ENCODE measurements around the gene APEH. TPM values are rescaled to one million over a fixed set of nuclear protein-coding genes. Genes with fewer than 3 reads are reported as not detected.

The APEH gene
- polyA plus RNA-seq, 1 donor from 2014 or later: 98.4 TPM

DNA sequence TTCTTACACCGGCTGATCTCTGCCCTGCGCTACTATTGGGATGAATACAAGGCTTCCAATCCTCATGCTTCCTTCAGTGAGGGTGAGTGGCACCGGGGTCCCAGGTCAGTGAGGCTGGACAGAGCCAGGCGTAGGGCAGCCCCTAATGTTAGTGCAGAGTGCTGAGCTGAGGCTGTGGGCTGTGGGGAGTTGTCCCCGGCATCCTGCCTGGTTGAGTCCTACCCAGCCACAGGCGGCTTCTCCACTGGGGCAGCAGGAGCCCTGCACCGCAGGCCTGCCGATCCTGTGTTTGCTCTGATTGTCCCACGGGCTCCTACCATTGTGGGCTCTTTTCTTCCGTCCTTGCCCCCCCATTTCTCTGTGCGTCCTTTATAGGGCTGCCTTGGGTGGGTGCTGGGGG lies 28.5 kb downstream of the APEH start (continued):
- TF ChIP-seq, protein P1, sequence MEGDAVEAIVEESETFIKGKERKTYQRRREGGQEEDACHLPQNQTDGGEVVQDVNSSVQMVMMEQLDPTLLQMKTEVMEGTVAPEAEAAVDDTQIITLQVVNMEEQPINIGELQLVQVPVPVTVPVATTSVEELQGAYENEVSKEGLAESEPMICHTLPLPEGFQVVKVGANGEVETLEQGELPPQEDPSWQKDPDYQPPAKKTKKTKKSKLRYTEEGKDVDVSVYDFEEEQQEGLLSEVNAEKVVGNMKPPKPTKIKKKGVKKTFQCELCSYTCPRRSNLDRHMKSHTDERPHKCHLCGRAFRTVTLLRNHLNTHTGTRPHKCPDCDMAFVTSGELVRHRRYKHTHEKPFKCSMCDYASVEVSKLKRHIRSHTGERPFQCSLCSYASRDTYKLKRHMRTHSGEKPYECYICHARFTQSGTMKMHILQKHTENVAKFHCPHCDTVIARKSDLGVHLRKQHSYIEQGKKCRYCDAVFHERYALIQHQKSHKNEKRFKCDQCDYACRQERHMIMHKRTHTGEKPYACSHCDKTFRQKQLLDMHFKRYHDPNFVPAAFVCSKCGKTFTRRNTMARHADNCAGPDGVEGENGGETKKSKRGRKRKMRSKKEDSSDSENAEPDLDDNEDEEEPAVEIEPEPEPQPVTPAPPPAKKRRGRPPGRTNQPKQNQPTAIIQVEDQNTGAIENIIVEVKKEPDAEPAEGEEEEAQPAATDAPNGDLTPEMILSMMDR (IDR thresholded peaks at IDR 0.05; ENCODE audit: poor library complexity, severe bottlenecking): no peak
- TF ChIP-seq POLR2AphosphoS5 (IDR thresholded peaks at IDR 0.05): no peak

DNA sequence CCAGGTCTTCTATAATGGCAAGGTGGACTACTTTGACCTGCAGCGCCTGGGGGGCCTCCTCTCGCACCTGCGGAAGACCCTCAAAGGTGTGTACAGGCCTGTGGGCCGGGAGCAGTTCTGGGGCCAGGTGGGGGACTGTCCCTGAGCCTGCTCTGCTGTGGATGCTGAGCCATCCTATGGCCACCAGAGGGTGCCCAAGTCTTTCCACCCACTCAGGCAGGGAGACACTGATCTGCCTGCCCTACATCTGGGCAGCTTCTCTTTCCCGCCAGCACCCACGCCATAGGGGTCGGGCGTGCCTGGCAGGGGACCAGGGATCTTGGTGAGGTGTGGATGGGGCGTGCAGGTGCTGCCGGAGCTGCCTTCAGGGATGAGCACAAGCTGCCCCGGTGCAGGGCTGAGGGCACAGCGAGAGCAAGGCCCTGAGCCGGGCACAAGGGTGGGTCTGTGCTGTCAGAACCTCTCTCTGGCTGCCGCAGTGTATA lies 29.3 kb downstream of the APEH start:
- TF ChIP-seq RAD21 (conservative IDR thresholded peaks at IDR 0.05): peak; percentile 82
- no peak for TF ChIP-seq MXI1 (conservative IDR thresholded peaks at IDR 0.05; ENCODE audit: poor library complexity, severe bottlenecking)
- no peak for TF ChIP-seq EZH2 (IDR thresholded peaks at IDR 0.05; ENCODE audit: borderline replicate concordance, insufficient read depth, low read length, poor library complexity, severe bottlenecking)
- TF ChIP-seq, protein P2, sequence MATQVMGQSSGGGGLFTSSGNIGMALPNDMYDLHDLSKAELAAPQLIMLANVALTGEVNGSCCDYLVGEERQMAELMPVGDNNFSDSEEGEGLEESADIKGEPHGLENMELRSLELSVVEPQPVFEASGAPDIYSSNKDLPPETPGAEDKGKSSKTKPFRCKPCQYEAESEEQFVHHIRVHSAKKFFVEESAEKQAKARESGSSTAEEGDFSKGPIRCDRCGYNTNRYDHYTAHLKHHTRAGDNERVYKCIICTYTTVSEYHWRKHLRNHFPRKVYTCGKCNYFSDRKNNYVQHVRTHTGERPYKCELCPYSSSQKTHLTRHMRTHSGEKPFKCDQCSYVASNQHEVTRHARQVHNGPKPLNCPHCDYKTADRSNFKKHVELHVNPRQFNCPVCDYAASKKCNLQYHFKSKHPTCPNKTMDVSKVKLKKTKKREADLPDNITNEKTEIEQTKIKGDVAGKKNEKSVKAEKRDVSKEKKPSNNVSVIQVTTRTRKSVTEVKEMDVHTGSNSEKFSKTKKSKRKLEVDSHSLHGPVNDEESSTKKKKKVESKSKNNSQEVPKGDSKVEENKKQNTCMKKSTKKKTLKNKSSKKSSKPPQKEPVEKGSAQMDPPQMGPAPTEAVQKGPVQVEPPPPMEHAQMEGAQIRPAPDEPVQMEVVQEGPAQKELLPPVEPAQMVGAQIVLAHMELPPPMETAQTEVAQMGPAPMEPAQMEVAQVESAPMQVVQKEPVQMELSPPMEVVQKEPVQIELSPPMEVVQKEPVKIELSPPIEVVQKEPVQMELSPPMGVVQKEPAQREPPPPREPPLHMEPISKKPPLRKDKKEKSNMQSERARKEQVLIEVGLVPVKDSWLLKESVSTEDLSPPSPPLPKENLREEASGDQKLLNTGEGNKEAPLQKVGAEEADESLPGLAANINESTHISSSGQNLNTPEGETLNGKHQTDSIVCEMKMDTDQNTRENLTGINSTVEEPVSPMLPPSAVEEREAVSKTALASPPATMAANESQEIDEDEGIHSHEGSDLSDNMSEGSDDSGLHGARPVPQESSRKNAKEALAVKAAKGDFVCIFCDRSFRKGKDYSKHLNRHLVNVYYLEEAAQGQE (IDR thresholded peaks at IDR 0.05; ENCODE audit: borderline replicate concordance): no peak
- TF ChIP-seq TAF1 (IDR thresholded peaks at IDR 0.05; ENCODE audit: low read depth): no peak
- TF ChIP-seq SMC3 (conservative IDR thresholded peaks at IDR 0.05; ENCODE audit: poor library complexity): peak; percentile 79
- TF ChIP-seq EP300 (conservative IDR thresholded peaks at IDR 0.05; ENCODE audit: poor library complexity, severe bottlenecking): no peak
- TF ChIP-seq POLR2AphosphoS5 (IDR thresholded peaks at IDR 0.05): no peak
- TF ChIP-seq, protein P1 (IDR thresholded peaks at IDR 0.05; ENCODE audit: poor library complexity, severe bottlenecking): peak; percentile 83
- Histone ChIP-seq H3K27me3 (ENCODE audit: insufficient read depth, low read depth, low read length) (no peaks in the 10 kb centered on the region), H3K27ac (ENCODE audit: low read length) (no peak overlapping the region), H3K79me2 (replicated peaks; ENCODE audit: insufficient read depth, low read length) (no peaks in the 10 kb centered on the region), H3F3A (ENCODE audit: insufficient read depth, low read length, poor library complexity, severe bottlenecking) (no peaks in the 10 kb centered on the region), H4K20me1 (ENCODE audit: insufficient read depth) (no peaks in the 10 kb centered on the region), H3K36me3 (ENCODE audit: insufficient read depth, low read length) (no peaks in the 10 kb centered on the region), H3K9me3 (ENCODE audit: low read length) (no peaks in the 10 kb centered on the region), H3K9ac (ENCODE audit: low read length) (no peak overlapping the region), H2AFZ (ENCODE audit: low read depth, low read length) (no peak overlapping the region), H3K4me2 (ENCODE audit: low read length) (no peak overlapping the region), H3K9me2 (ENCODE audit: insufficient read depth, low read length) (no peaks in the 10 kb centered on the region), H3K4me3 (ENCODE audit: low read length) (no peak overlapping the region)

Data from neural cell (in vitro differentiated cells).